H1 (cell line): ENCODE data around the gene CKB. TPM values are rescaled to one million over a fixed set of nuclear protein-coding genes. Genes with fewer than 3 reads are reported as not detected.

Experiments used
- CBX8 ChIP-seq: fragments of 300-800, 300-1000 bp; sonication (generic); IDR thresholded peaks from 2 replicates; pipeline ENCODE4 v1.7.1; 2016; ENCODE audit warnings: low read depth, low read length, borderline replicate concordance
- CREB1 ChIP-seq: IDR thresholded peaks from 2 replicates; pipeline ENCODE4 v1.6.1; 2012; ENCODE audit warnings: inconsistent platforms
- KDM4A ChIP-seq: IDR thresholded peaks from one replicate; pipeline ENCODE4 v1.7.1; 2012; ENCODE audit warnings: low read depth, mild to moderate bottlenecking, moderate library complexity, low read length, inconsistent platforms; ENCODE audit not compliant: severe bottlenecking
- KDM5A ChIP-seq: fragments of 200-600 bp; IDR thresholded peaks from 2 replicates; pipeline ENCODE4 v1.7.1; 2012; ENCODE audit warnings: mild to moderate bottlenecking, low read length, inconsistent platforms, mixed read lengths
- RXRA ChIP-seq: IDR thresholded peaks from 2 replicates; pipeline ENCODE4 v1.6.1; 2011; ENCODE audit warnings: low read depth, mild to moderate bottlenecking, low read length, moderate library complexity; ENCODE audit not compliant: insufficient read depth
- SUZ12 ChIP-seq: fragments of 200-600 bp; sonication (generic); IDR thresholded peaks from 2 replicates; pipeline ENCODE4 v1.6.1; 2012; ENCODE audit warnings: mild to moderate bottlenecking, inconsistent platforms, low read length, moderate library complexity, mixed read lengths
- TBP ChIP-seq: IDR thresholded peaks from 2 replicates; pipeline ENCODE4 v1.6.1; 2011; ENCODE audit warnings: low read depth, low read length, improper control_type of control experiment
- polyA plus RNA-seq, 7 experiments: library from polyadenylated mRNA; depleted of rRNA in 3 of 7; stranded (reverse) in 5 of 7; unstranded in 2 of 7; fragments of >200 nt in 5 of 7; fragments of 200-250 nt in 2 of 7; gene quantifications; 1 replicate in 5 of 7; 2 replicates in 1 of 7; 4 replicates in 1 of 7; pipeline versions ENCODE4 v1.2.1 to v1.2.3, GENCODE V29; 2011 to 2013; ENCODE audit warnings: missing spikeins in 2 of 7, mixed read lengths in 2 of 7
- total RNA-seq: library from RNA; stranded (reverse); fragmentation: NEBNext Ultra II Directional; extraction: Animal tissue kit (Norgen Biotek cat#: 25700); gene quantifications from 2 replicates; pipeline ENCODE4 v1.2.1, GENCODE V29; 2021
- TF ChIP-seq, protein P1 (sequence below): fragments of 300-600 bp; sonication (generic); IDR thresholded peaks from 2 replicates; pipeline ENCODE4 v1.7.1; 2012; ENCODE audit warnings: low read length, moderate library complexity, mild to moderate bottlenecking, inconsistent platforms; ENCODE audit not compliant: insufficient replicate concordance
- TF ChIP-seq, protein P2 (sequence below): IDR thresholded peaks from 2 replicates; pipeline ENCODE4 v1.6.1; 2012; ENCODE audit warnings: inconsistent platforms
- TF ChIP-seq, protein P3 (sequence below): IDR thresholded peaks from 2 replicates; pipeline ENCODE4 v1.6.1; 2011; ENCODE audit warnings: low read depth, mild to moderate bottlenecking, low read length; ENCODE audit not compliant: insufficient read depth

Gene CKB
- total and polyA plus RNA-seq, 2 of the 8 experiments (the other 6 are each of a cell fraction or from before 2014, with no cell fraction given), result 538 to 950 TPM

DNA sequence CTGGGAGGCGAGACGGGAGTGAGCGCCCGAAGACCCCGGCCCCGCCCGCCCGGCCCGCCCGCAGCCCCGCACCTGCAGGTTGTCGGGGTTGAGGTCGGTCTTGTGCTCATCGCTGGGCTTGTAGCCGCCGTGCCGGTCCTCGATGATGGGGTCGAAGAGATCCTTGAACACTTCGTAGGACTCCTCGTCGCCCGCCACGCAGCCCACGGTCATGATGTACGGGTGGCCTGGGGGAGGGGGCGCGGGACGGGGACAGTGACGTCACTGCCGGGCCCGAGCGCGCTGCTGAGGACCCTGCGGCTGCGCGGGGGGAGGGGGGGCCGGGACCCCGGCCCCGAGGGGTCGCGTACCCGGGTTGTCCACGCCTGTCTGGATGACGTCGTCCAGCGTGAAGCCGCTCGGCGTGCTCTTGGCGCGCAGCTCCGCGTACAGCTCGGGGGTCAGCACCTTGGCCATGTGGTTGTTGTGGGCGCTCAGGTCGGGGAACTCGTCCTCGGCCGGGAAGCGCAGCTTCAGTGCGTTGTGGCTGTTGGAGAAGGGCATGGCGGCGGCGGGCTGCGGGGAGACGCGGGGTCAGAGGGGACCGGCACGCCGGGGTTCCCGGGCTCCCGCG lies 573 bp downstream of the CKB start (continued):
- TF ChIP-seq, protein P1, sequence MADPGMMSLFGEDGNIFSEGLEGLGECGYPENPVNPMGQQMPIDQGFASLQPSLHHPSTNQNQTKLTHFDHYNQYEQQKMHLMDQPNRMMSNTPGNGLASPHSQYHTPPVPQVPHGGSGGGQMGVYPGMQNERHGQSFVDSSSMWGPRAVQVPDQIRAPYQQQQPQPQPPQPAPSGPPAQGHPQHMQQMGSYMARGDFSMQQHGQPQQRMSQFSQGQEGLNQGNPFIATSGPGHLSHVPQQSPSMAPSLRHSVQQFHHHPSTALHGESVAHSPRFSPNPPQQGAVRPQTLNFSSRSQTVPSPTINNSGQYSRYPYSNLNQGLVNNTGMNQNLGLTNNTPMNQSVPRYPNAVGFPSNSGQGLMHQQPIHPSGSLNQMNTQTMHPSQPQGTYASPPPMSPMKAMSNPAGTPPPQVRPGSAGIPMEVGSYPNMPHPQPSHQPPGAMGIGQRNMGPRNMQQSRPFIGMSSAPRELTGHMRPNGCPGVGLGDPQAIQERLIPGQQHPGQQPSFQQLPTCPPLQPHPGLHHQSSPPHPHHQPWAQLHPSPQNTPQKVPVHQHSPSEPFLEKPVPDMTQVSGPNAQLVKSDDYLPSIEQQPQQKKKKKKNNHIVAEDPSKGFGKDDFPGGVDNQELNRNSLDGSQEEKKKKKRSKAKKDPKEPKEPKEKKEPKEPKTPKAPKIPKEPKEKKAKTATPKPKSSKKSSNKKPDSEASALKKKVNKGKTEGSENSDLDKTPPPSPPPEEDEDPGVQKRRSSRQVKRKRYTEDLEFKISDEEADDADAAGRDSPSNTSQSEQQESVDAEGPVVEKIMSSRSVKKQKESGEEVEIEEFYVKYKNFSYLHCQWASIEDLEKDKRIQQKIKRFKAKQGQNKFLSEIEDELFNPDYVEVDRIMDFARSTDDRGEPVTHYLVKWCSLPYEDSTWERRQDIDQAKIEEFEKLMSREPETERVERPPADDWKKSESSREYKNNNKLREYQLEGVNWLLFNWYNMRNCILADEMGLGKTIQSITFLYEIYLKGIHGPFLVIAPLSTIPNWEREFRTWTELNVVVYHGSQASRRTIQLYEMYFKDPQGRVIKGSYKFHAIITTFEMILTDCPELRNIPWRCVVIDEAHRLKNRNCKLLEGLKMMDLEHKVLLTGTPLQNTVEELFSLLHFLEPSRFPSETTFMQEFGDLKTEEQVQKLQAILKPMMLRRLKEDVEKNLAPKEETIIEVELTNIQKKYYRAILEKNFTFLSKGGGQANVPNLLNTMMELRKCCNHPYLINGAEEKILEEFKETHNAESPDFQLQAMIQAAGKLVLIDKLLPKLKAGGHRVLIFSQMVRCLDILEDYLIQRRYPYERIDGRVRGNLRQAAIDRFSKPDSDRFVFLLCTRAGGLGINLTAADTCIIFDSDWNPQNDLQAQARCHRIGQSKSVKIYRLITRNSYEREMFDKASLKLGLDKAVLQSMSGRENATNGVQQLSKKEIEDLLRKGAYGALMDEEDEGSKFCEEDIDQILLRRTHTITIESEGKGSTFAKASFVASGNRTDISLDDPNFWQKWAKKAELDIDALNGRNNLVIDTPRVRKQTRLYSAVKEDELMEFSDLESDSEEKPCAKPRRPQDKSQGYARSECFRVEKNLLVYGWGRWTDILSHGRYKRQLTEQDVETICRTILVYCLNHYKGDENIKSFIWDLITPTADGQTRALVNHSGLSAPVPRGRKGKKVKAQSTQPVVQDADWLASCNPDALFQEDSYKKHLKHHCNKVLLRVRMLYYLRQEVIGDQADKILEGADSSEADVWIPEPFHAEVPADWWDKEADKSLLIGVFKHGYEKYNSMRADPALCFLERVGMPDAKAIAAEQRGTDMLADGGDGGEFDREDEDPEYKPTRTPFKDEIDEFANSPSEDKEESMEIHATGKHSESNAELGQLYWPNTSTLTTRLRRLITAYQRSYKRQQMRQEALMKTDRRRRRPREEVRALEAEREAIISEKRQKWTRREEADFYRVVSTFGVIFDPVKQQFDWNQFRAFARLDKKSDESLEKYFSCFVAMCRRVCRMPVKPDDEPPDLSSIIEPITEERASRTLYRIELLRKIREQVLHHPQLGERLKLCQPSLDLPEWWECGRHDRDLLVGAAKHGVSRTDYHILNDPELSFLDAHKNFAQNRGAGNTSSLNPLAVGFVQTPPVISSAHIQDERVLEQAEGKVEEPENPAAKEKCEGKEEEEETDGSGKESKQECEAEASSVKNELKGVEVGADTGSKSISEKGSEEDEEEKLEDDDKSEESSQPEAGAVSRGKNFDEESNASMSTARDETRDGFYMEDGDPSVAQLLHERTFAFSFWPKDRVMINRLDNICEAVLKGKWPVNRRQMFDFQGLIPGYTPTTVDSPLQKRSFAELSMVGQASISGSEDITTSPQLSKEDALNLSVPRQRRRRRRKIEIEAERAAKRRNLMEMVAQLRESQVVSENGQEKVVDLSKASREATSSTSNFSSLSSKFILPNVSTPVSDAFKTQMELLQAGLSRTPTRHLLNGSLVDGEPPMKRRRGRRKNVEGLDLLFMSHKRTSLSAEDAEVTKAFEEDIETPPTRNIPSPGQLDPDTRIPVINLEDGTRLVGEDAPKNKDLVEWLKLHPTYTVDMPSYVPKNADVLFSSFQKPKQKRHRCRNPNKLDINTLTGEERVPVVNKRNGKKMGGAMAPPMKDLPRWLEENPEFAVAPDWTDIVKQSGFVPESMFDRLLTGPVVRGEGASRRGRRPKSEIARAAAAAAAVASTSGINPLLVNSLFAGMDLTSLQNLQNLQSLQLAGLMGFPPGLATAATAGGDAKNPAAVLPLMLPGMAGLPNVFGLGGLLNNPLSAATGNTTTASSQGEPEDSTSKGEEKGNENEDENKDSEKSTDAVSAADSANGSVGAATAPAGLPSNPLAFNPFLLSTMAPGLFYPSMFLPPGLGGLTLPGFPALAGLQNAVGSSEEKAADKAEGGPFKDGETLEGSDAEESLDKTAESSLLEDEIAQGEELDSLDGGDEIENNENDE, result no peak
- TF ChIP-seq, protein P2, sequence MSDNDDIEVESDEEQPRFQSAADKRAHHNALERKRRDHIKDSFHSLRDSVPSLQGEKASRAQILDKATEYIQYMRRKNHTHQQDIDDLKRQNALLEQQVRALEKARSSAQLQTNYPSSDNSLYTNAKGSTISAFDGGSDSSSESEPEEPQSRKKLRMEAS, result peak; percentile 78
- TF ChIP-seq CREB1, result peak; percentile 83
- no peak for TF ChIP-seq SUZ12
- TF ChIP-seq, protein P3, sequence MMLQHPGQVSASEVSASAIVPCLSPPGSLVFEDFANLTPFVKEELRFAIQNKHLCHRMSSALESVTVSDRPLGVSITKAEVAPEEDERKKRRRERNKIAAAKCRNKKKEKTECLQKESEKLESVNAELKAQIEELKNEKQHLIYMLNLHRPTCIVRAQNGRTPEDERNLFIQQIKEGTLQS, result no peak
- TF ChIP-seq KDM4A, result peak; percentile 6
- TF ChIP-seq TBP, result no peak
- no peak for TF ChIP-seq KDM5A
- TF ChIP-seq CBX8, result no peak
- no peak for TF ChIP-seq RXRA
